HPDE6-E6E7 (cell line): ENCODE data around the gene HARBI1.
"Not testable (repeated sequence)": the region's sequence is repeated elsewhere in the genome, so short reads cannot be mapped to it uniquely, and the experiment has no call there.

Experiments
- DNase-seq: peaks from one replicate; pipeline ENCODE4 v3.0.0; 2011; ENCODE audit warnings: missing footprints; ENCODE audit errors: extremely low spot score

Gene HARBI1

DNA sequence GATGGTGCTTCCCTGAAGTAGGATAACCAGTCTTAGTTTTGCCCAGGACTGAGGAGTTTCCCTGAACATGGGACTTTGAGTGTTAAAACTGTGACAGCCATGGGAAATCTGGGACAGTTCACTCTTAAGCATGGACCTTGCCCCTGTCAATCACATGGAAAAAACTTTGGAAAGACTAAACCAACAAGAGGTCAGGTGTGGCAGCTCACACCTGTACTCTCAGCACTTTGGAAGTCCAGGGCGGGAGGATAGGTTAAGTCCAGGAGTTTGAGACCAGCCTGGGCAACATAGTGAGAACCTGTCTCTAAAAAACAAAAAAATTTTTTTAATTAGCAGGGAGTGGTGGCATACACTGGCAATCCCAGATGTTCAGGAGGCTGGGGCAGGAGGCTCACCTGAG is 19.9 kb downstream of the HARBI1 start:
- no peak for DNase-seq

- no peak for DNase-seq
Measured at GRCh38 chr11:46594785-46595184, 22.2 kb downstream of the HARBI1 start.

GRCh38 chr11:46594374-46594700 is 22.7 kb downstream of the HARBI1 start:
- no peak for DNase-seq

DNA sequence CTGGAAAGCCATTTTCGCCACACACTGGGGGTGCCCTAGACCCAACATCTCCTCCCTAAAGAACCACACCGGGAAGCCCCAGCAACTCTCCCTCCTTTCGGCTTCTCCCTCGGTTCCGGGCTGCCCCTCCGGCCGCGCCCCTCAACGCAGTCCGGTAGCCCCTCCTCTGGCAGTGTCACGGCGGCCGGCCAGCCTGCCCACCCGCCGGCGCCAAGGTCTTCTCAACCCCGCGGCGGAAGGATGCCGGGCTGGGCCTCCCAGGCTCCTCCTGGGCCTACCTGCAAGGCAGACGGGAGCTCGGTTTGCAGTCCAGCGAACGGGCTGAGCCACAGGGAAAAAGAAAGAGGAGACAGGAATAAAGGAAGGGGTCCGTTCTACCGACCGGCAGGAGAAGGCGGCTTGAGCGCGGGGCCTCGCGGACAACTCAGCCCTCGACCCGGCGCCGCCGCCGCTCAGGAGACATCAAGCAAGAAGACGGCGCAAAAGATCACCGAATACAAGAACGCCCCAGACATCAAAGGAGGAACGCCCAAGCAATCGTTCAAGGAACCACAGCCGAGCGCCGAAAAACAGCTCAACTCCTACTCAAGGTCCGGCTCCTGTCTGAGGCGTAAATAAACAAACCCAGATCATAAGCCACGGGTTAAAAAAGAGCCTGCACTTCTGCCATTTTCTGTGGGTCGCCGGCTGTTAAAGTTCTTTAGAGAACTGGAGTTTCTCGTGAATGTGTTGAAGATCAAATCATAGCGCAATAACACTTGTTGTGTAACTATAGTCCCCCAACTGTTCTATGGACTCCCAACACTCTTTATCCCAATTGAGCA is 23.3 kb downstream of the HARBI1 start, which contains the start of gene AMBRA1:
AMBRA1 (minus strand) TSS at position 474 of the 824 bp plus-strand sequence. CDS start 45,643 bp downstream, outside the sequence.
- DNase-seq: peak; percentile 60

DNA sequence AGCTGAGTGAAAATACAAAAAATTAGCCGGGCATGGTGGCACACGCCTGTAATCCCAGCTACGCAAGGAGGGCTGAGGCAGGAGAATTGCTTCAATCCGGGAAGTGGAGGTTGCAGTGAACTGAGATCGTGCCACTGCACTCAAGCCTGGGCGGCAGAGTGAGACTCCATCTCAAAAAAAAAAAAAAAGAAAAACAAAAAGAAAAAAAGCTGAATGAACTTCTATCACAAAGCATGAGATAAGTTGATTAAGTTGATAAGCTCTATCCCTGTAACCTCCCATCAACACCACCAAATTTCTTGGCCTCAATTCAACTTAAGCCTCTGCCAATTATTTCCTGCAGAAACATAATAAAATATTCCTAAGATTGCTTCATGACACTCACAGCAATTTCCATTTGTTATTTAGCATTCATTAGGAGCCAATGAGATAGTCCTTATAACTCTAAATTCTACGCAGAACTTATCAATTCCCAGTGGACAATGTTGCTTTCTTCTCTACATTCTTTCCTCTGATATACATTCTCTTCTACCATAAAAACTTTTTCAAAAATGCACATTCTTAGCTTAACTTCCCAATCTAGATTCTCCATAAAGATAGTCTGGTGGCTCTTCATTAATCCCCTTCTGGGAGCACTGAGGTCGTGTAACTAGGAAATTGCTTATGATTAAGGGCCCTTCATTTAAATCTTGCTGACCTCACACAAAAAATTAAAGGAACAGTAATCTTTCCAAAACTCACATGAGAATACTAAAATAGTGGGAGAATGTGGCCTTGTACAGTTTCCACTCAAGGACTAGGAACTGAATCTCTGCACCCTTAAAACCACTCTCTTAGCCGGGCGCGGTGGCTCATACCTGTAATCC is 26.1 kb downstream of the HARBI1 start:
- no peak for DNase-seq

GRCh38 chr11:46588915-46589314 is 28.1 kb downstream of the HARBI1 start:
- DNase-seq: no peak

DNA sequence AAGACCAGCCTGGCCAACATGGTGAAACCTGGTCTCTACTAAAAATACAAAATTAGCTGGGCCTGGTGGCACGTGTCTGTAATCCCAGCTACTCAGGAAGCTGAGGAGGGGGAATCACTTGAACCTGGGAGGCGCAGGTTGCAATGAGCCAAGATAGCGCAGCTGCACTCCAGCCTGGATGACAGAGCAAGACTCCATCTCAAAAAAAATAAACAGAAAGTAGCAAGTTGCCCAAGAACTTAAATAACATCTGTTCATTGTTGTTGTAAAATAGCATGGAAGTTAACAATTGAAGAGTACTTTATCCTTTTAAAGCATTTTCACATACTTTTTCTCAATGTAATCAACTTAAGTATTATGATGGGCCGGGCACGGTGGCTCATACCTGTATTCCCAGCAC is 28.9 kb downstream of the HARBI1 start:
- DNase-seq: no peak

DNA sequence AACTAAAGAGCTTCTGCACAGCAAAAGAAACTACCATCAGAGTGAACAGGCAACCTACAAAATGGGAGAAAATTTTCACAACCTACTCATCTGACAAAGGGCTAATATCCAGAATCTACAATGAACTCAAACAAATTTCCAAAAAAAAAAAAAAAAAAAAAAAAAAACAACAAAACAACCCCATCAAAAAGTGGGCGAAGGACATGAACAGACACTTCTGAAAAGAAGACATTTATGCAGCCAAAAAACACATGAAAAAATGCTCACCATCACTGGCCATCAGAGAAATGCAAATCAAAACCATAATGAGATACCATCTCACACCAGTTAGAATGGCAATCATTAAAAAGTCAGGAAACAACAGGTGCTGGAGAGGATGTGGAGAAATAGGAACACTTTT is 33.5 kb downstream of the HARBI1 start:
- DNase-seq: not testable (repeated sequence)

GRCh38 chr11:46582588-46582987 is 34.4 kb downstream of the HARBI1 start:
- no peak for DNase-seq

DNA sequence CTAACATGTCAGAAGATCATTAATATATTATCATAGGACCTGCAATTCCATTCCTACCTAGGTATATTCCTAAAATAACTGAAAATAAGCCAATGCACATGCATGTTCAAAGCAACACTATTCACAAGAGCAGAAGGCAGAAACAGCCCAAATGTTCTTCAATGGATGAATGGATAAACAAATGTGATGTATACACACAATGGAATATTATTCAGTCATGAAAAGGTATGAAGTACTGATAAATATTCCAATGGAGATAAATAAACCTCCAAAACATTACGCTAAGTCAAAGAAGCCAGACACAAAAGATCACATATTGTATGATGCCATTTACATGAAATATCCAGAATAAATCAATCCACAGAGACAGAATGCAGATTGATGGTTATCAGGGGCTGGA is 40.0 kb downstream of the HARBI1 start:
- no peak for DNase-seq

- DNase-seq: no peak
Measured at GRCh38 chr11:46574656-46575055, 42.4 kb downstream of the HARBI1 start.

- DNase-seq: no peak
Measured at GRCh38 chr11:46570790-46571398, 46.1 kb downstream of the HARBI1 start.

GRCh38 chr11:46565232-46565840 is 51.7 kb downstream of the HARBI1 start:
- DNase-seq: no peak

GRCh38 chr11:46564459-46564858 is 52.6 kb downstream of the HARBI1 start:
- DNase-seq: peak; percentile 67

DNA sequence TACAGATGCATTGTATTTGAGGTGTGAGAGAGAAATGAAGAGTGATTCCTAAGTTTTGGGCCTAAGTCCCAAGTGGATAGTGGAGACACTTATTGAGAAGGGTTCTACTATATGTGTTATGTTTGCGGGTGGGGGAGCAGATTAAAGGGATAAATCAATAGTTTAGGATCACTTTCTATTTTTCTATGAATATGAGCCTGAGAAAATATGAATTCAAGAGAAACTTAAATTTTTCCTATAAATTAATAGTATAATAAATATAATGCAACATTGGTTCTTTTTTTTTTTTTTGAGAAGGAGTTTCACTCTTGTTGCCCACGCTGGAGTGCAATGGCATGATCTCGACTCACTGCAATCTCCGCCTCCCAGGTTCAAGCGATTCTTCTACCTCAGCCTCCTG is 54.5 kb downstream of the HARBI1 start:
- no peak for DNase-seq

- DNase-seq: no peak
Measured at GRCh38 chr11:46560300-46560991, 56.6 kb downstream of the HARBI1 start.

DNA sequence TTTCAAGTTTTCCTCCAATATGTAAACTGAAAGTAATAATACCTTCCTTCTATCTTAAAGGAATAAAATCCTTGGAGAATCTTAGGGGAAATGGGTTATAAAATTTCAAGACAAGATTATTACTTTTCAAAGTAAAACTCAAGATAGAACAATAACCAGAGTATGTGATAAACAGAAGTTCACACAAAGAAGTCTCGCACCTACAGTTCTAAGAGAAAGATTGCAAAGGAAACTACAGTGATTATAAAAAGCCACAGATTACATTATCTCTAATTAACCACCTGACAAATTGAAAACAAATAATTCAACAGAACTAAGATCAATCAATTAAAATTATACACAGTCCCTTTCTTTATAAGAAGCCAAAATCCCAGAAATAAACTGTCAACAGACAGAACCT is 57.2 kb downstream of the HARBI1 start:
- DNase-seq: no peak

DNA sequence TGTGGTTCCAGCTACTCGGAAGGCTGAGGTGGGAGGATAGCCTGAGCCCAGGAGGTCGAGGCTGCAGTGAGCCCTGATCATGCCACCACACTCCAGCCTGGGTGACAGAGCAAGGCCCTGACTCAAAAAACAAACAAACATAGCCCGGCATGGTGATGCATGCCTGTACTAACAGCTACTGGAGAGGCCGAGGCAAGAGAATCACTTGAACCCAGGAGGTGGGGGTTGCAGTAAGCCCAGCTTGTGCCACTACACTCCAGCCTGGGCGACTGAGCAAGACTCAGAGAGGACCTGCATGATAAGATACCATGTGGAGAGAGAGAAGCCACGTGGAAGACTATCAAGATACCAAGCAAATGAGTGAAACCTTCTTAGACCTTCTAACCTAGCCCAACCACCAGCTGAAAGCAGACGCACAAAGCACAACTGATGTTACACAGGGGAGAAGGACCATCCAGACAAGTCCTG is 59.3 kb downstream of the HARBI1 start:
- no peak for DNase-seq

GRCh38 chr11:46555267-46556054 is 61.6 kb downstream of the HARBI1 start:
- DNase-seq: no peak
